Measurements from ENCODE around the gene PCDHGB6. TPM values are rescaled to one million over a fixed set of nuclear protein-coding genes. Genes with fewer than 3 reads are reported as not detected.
"Not testable (repeated sequence)": the region's sequence is repeated elsewhere in the genome, so short reads cannot be mapped to it uniquely, and the experiment has no call there.

Gene PCDHGB6
- total RNA-seq = 0.61 TPM
- polyA plus RNA-seq = 1.1 TPM
- long read RNA-seq, donor 1 = 0 reads
- long read RNA-seq, donor 2 = 0 reads
- long read RNA-seq, donor 3 = 0 reads
- long read RNA-seq, donor 4, full-length matches to known transcripts = 1 of 1 reads
- long read RNA-seq, donor 4, partial matches to known transcripts = 0 of 1 reads
- long read RNA-seq, donor 4, other reads (novel, unspliced or antisense) = 0 of 1 reads
- long read RNA-seq, donor 5, full-length matches to known transcripts = 2 of 2 reads
- long read RNA-seq, donor 5, partial matches to known transcripts = 0 of 2 reads
- long read RNA-seq, donor 5, other reads (novel, unspliced or antisense) = 0 of 2 reads
- long read RNA-seq, donor 6, full-length matches to known transcripts = 2 of 2 reads
- long read RNA-seq, donor 6, partial matches to known transcripts = 0 of 2 reads
- long read RNA-seq, donor 6, other reads (novel, unspliced or antisense) = 0 of 2 reads
- long read RNA-seq, donor 7, full-length matches to known transcripts = 1 of 1 reads
- long read RNA-seq, donor 7, partial matches to known transcripts = 0 of 1 reads
- long read RNA-seq, donor 7, other reads (novel, unspliced or antisense) = 0 of 1 reads
- long read RNA-seq, donor 8, full-length matches to known transcripts = 2 of 2 reads
- long read RNA-seq, donor 8, partial matches to known transcripts = 0 of 2 reads
- long read RNA-seq, donor 8, other reads (novel, unspliced or antisense) = 0 of 2 reads
- long read RNA-seq, donor 9, full-length matches to known transcripts = 2 of 2 reads
- long read RNA-seq, donor 9, partial matches to known transcripts = 0 of 2 reads
- long read RNA-seq, donor 9, other reads (novel, unspliced or antisense) = 0 of 2 reads
- long read RNA-seq, donor 10, full-length matches to known transcripts = 2 of 2 reads
- long read RNA-seq, donor 10, partial matches to known transcripts = 0 of 2 reads
- long read RNA-seq, donor 10, other reads (novel, unspliced or antisense) = 0 of 2 reads

DNA sequence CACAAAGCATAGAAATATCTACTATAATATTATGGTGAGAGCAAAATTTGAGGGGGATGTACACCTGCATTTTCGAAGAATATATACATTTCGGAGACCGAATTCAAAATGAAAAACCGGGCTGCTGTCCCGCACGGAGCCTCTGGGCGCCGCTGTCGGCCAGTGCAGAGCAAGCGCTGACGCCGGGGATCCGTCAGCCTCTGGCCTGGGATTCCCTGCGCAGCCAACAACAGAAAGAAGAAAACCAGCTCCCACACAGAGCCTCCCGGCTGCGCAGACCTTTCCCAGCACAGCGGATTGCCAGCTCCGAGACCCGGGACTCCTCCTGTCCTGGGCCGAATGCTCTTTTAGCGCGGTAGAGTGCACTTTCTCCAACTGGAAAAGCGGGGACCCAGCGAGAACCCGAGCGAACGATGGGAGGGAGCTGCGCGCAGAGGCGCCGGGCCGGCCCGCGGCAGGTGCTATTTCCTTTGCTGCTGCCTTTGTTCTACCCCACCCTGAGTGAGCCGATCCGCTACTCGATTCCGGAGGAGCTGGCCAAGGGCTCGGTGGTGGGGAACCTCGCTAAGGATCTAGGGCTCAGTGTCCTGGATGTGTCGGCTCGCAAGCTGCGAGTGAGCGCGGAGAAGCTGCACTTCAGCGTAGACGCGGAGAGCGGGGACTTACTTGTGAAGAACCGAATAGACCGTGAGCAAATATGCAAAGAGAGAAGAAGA lies at the start of gene PCDHGB6:
Gene PCDHGB6, plus strand, starts transcription at position 232 of the 716 bp plus-strand sequence. Its CDS starts 182 bp downstream, at position 414.
- H3K27me3 ChIP-seq (ENCODE audit: control insufficient read depth in 2 of 2, insufficient read depth in 1 of 2, low read length in 1 of 2) = peaks cover 19 to 79% of the 10 kb centered on the region in 2 donors
- H3K27ac ChIP-seq (ENCODE audit: low read depth in 1 of 2, low read length in 1 of 2); H3K4me1 ChIP-seq (ENCODE audit: control insufficient read depth in 2 of 2, insufficient read depth in 2 of 2, low read length in 2 of 2); H3K36me3 ChIP-seq (ENCODE audit: control insufficient read depth in 2 of 2, insufficient read depth in 2 of 2, low read length in 1 of 2): not testable (repeated sequence)
- peaks cover 13 to 32% of the 10 kb centered on the region in 2 donors for H3K9me3 ChIP-seq (ENCODE audit: control insufficient read depth in 2 of 2, insufficient read depth in 1 of 2, low read length in 1 of 2)
- 17% methylated on average over 51 of the region's 51 CpGs for WGBS
- H3K4me3 ChIP-seq (ENCODE audit: low read length in 2 of 2) = peak within 1 kb of the TSS in 1 of 2 donors; percentile 25
- DNase-seq (ENCODE audit: low read depth in 6 of 9, low spot score in 9 of 9) = peak in 1 of 9 donors; percentile 46

DNA sequence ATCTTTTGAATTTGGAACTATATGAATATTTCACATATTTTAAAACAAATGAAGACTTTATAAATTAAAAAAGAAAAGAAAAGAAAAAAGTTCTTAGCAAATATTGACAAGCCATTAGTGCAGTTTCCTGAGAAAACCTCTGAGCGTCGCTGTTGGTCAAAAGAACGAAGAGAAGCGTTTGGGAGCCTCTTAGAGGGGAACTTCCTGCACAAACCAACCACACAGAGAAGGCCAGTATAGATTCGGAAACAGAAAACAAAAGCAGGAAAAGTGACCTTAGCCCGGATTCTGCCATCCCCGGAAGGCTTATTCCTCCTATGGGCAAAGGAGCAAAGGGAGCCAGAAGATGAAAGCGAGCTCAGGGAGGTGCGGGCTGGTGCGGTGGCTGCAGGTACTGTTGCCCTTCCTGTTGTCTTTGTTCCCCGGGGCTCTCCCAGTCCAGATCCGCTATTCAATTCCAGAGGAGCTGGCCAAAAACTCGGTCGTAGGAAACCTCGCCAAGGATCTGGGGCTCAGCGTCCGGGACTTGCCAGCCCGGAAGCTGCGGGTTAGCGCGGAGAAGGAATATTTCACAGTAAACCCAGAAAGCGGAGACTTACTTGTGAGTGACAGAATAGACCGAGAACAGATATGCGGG lies 47.9 kb upstream of the PCDHGB6 start, which contains the start of gene PCDHGB2:
Gene PCDHGB2, plus strand, starts transcription at position 205 of the 637 bp plus-strand sequence. Its CDS starts 142 bp downstream, at position 347.
- peak in 4 of 9 donors; percentile 8 to 52 (median 20) for DNase-seq (ENCODE audit: low read depth in 6 of 9, low spot score in 9 of 9)
- 24% methylated on average over 24 of the region's 24 CpGs for WGBS
- Histone ChIP-seq H3K4me3 (ENCODE audit: low read length in 2 of 2) (peak within 1 kb of the TSS; percentile 28 to 38), H3K27me3 (ENCODE audit: control insufficient read depth in 2 of 2, insufficient read depth in 1 of 2, low read length in 1 of 2) (peaks cover 13 to 62% of the 10 kb centered on the region in 2 donors), H3K9me3 (ENCODE audit: control insufficient read depth in 2 of 2, insufficient read depth in 1 of 2, low read length in 1 of 2) (peaks cover 27 to 44% of the 10 kb centered on the region in 2 donors), H3K27ac (ENCODE audit: low read depth in 1 of 2, low read length in 1 of 2) (no peak within 1 kb of the TSS), H3K36me3 (ENCODE audit: control insufficient read depth in 2 of 2, insufficient read depth in 2 of 2, low read length in 1 of 2) (no peaks in the 10 kb centered on the region), H3K4me1 (ENCODE audit: control insufficient read depth in 2 of 2, insufficient read depth in 2 of 2, low read length in 2 of 2) (peaks cover 0 to 3% of the 10 kb centered on the region in 2 donors)

DNA sequence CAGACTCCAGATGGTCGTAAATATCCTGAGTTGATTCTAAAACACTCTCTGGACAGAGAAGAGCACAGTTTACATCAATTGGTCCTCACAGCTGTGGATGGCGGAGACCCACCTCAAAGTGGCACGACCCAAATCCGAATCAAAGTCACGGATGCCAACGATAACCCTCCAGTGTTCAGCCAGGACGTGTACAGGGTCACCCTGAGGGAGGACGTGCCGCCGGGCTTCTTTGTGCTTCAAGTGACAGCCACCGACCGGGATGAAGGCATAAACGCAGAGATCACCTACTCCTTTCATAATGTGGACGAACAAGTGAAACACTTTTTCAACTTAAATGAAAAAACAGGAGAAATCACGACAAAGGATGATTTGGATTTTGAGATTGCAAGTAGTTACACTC lies 47.1 kb upstream of the PCDHGB6 start:
- 45% methylated on average over 15 of the region's 15 CpGs for WGBS
- Histone ChIP-seq H3K36me3 (ENCODE audit: control insufficient read depth in 2 of 2, insufficient read depth in 2 of 2, low read length in 1 of 2) (no peaks in the 10 kb centered on the region), H3K4me1 (ENCODE audit: control insufficient read depth in 2 of 2, insufficient read depth in 2 of 2, low read length in 2 of 2) (peaks cover 0 to 3% of the 10 kb centered on the region in 2 donors), H3K27me3 (ENCODE audit: control insufficient read depth in 2 of 2, insufficient read depth in 1 of 2, low read length in 1 of 2) (peaks cover 13 to 62% of the 10 kb centered on the region in 2 donors), H3K9me3 (ENCODE audit: control insufficient read depth in 2 of 2, insufficient read depth in 1 of 2, low read length in 1 of 2) (peaks cover 25 to 39% of the 10 kb centered on the region in 2 donors), H3K4me3 (ENCODE audit: low read length in 2 of 2) (no peak overlapping the region), H3K27ac (ENCODE audit: low read depth in 1 of 2, low read length in 1 of 2) (no peak overlapping the region)
- DNase-seq (ENCODE audit: low read depth in 6 of 9, low spot score in 9 of 9) = no peak

DNA sequence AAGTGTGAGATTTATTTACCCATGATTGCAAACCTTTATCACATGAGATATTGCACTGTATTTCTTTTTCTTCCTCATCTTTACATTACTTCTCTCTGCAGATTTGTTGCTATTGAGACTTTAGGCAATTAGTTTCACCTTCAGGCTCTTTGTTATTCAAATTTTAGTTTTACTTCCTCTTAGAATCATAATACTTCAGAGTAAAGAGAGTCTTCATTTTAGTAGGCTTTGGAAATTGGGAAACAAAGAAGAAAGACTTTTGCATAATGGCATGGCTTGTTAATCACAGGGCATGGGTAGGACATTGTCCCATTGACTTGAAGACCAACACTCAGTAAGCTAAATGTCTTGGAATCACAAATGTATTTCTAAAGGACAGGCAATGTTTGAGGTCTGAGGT lies 45.1 kb upstream of the PCDHGB6 start:
- peaks cover 13 to 62% of the 10 kb centered on the region in 2 donors for H3K27me3 ChIP-seq (ENCODE audit: control insufficient read depth in 2 of 2, insufficient read depth in 1 of 2, low read length in 1 of 2)
- no peaks in the 10 kb centered on the region for H3K36me3 ChIP-seq (ENCODE audit: control insufficient read depth in 2 of 2, insufficient read depth in 2 of 2, low read length in 1 of 2)

DNA sequence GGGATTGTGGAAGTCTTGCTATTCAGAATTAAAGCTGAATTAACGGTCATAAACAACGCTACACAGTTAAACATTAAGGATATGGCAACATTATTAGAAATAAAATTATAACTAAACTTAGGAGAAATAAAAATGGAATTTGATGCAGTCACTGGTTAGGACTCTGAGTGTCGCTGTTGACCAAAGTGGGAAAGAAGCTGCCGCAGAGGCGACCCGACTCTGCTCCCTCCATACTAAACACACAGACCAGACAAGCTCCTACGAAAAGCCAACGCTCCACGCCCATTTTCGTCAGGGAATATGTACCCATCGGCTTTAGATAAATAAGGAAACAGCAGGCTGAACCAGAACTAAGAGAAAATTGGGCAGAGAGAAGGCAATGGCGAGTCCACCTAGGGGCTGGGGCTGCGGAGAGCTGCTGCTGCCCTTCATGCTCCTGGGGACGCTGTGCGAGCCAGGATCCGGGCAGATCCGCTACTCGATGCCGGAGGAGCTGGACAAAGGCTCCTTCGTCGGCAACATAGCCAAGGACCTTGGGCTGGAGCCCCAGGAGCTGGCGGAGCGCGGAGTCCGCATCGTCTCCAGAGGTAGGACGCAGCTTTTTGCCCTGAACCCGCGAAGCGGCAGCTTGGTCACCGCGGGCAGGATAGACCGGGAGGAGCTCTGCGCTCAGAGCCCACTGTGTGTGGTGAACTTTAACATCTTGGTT lies 43.7 kb upstream of the PCDHGB6 start, which contains the start of gene PCDHGA5:
Gene PCDHGA5, plus strand, starts transcription at position 211 of the 709 bp plus-strand sequence. Its CDS starts 169 bp downstream, at position 380.
- Histone ChIP-seq H3K4me1 (ENCODE audit: control insufficient read depth in 2 of 2, insufficient read depth in 2 of 2, low read length in 2 of 2) (peaks cover 0 to 3% of the 10 kb centered on the region in 2 donors), H3K9me3 (ENCODE audit: control insufficient read depth in 2 of 2, insufficient read depth in 1 of 2, low read length in 1 of 2) (peaks cover 24 to 37% of the 10 kb centered on the region in 2 donors), H3K36me3 (ENCODE audit: control insufficient read depth in 2 of 2, insufficient read depth in 2 of 2, low read length in 1 of 2) (no peaks in the 10 kb centered on the region), H3K27ac (ENCODE audit: low read depth in 1 of 2, low read length in 1 of 2) (no peak within 1 kb of the TSS), H3K27me3 (ENCODE audit: control insufficient read depth in 2 of 2, insufficient read depth in 1 of 2, low read length in 1 of 2) (peaks cover 13 to 62% of the 10 kb centered on the region in 2 donors), H3K4me3 (ENCODE audit: low read length in 2 of 2) (no peak within 1 kb of the TSS)
- WGBS = 29% methylated on average over 34 of the region's 34 CpGs
- DNase-seq (ENCODE audit: low read depth in 6 of 9, low spot score in 9 of 9) = no peak

More for the DNA sequence above, 45.1 kb upstream of the PCDHGB6 start:
- Histone ChIP-seq H3K9me3 (ENCODE audit: control insufficient read depth in 2 of 2, insufficient read depth in 1 of 2, low read length in 1 of 2) (peaks cover 24 to 37% of the 10 kb centered on the region in 2 donors), H3K27ac (ENCODE audit: low read depth in 1 of 2, low read length in 1 of 2) (no peak overlapping the region), H3K4me3 (ENCODE audit: low read length in 2 of 2) (no peak overlapping the region), H3K4me1 (ENCODE audit: control insufficient read depth in 2 of 2, insufficient read depth in 2 of 2, low read length in 2 of 2) (peaks cover 0 to 3% of the 10 kb centered on the region in 2 donors)
- no peak for DNase-seq (ENCODE audit: low read depth in 6 of 9, low spot score in 9 of 9)

DNA sequence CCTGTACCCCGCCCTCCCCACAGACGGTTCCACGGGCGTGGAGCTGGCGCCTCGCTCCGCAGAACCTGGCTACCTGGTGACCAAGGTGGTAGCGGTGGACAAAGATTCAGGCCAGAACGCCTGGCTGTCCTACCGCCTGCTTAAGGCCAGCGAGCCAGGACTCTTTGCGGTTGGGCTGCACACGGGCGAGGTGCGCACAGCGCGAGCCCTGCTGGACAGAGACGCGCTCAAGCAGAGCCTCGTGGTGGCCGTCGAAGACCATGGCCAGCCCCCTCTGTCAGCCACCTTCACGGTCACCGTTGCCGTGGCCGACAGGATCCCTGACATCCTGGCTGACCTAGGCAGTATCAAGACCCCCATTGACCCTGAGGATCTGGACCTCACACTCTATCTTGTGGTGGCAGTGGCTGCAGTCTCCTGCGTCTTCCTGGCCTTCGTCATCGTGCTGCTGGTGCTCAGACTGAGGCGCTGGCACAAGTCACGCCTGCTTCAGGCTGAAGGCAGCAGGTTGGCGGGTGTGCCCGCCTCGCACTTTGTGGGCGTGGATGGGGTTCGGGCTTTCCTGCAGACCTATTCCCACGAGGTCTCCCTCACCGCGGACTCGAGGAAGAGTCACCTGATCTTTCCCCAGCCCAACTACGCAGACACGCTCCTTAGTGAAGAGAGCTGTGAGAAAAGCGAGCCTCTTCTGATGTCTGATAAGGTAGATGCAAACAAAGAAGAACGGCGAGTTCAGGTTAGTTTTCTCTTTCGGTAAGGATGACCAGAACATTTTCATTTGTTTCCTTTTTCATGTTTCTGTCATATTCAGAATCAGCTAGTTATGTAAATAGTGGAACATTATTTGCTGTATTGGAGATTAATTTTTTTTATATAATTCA lies 41.6 kb upstream of the PCDHGB6 start:
- Histone ChIP-seq H3K4me3 (ENCODE audit: low read length in 2 of 2) (no peak overlapping the region), H3K27ac (ENCODE audit: low read depth in 1 of 2, low read length in 1 of 2) (no peak overlapping the region), H3K4me1 (ENCODE audit: control insufficient read depth in 2 of 2, insufficient read depth in 2 of 2, low read length in 2 of 2) (no peaks in the 10 kb centered on the region), H3K36me3 (ENCODE audit: control insufficient read depth in 2 of 2, insufficient read depth in 2 of 2, low read length in 1 of 2) (no peaks in the 10 kb centered on the region), H3K9me3 (ENCODE audit: control insufficient read depth in 2 of 2, insufficient read depth in 1 of 2, low read length in 1 of 2) (peaks cover 19 to 43% of the 10 kb centered on the region in 2 donors), H3K27me3 (ENCODE audit: control insufficient read depth in 2 of 2, insufficient read depth in 1 of 2, low read length in 1 of 2) (peaks cover 10 to 65% of the 10 kb centered on the region in 2 donors)
- DNase-seq (ENCODE audit: low read depth in 6 of 9, low spot score in 9 of 9) = no peak
- WGBS = 41% methylated on average over 46 of the region's 46 CpGs
